ENCODE measurements around the gene VAV3. TPM values are rescaled to one million over a fixed set of nuclear protein-coding genes. Genes with fewer than 3 reads are reported as not detected.

Gene VAV3
- total and polyA plus RNA-seq, 2 of the 13 experiments (the other 11 are each of a cell fraction or from before 2014, with no cell fraction given): 15.9 to 29.8 TPM

GRCh38 chr1:107532318-107532717, 432.7 kb downstream of the VAV3 start (continued):
- TF ChIP-seq ATF4 (CRISPR knock-in tag; IDR thresholded peaks at IDR 0.05): no peak
- peak; percentile 44 for TF ChIP-seq XRCC5 (optimal IDR thresholded peaks at IDR 0.05; ENCODE audit: low read length)
- peak; percentile 39; the same call in 1 of the 2 replicates for TF ChIP-seq FOXP4 (CRISPR knock-in tag; IDR thresholded peaks at IDR 0.05)
- no peak for TF ChIP-seq DRAP1 (CRISPR knock-in tag; IDR thresholded peaks at IDR 0.05)
- TF ChIP-seq JUND (CRISPR knock-in tag; IDR thresholded peaks at IDR 0.05): peak; percentile 49; the same call in 1 of the 2 replicates
- TF ChIP-seq KIAA2018 (CRISPR knock-in tag; IDR thresholded peaks at IDR 0.05; ENCODE audit: borderline replicate concordance): no peak
- no peak for TF ChIP-seq ZNF780A (CRISPR knock-in tag; IDR thresholded peaks at IDR 0.05)
- TF ChIP-seq HOXA9 (CRISPR knock-in tag; IDR thresholded peaks at IDR 0.05; ENCODE audit: borderline replicate concordance): no peak
- no peak for TF ChIP-seq TMF1 (CRISPR knock-in tag; IDR thresholded peaks at IDR 0.05; ENCODE audit: low read depth)
- 0 out of 2 replicates have a peak, but pooled peaks have one; percentile 26 for TF ChIP-seq MYPOP (CRISPR knock-in tag; IDR thresholded peaks at IDR 0.05)
- 0 out of 2 replicates have a peak, but pooled peaks have one; percentile 19 for TF ChIP-seq JUNB (CRISPR knock-in tag; IDR thresholded peaks at IDR 0.05; ENCODE audit: borderline replicate concordance)
- peak; percentile 66 for TF ChIP-seq ZMYM4 (CRISPR knock-in tag; IDR thresholded peaks at IDR 0.05)
- peak; percentile 56; the same call in 1 of the 2 replicates for TF ChIP-seq ATF3 (CRISPR knock-in tag; IDR thresholded peaks at IDR 0.05)
- peak; percentile 95 for TF ChIP-seq SOX5 (CRISPR knock-in tag; IDR thresholded peaks at IDR 0.05; ENCODE audit: borderline replicate concordance)
- TF ChIP-seq GFI1 (CRISPR knock-in tag; IDR thresholded peaks at IDR 0.05; ENCODE audit: borderline replicate concordance): no peak
